SJCRH30 (cell line): ENCODE results near the gene MEN1. TPM values are rescaled to one million over a fixed set of nuclear protein-coding genes. Genes with fewer than 3 reads are reported as not detected.
A peak's percentile ranks its signal among the peaks of the same experiment; 100 is the strongest.

Experiments used
- DNase-seq, 2 experiments: peaks; one replicate each; pipeline ENCODE4 v3.0.0-alpha.2; 2015 to 2020
- H3K27ac ChIP-seq: fragments of 250-450 bp; sonication (Bioruptor Pico); 2 replicates; pipeline ENCODE4 v1.5.1; 2020; ENCODE audit warnings: mild to moderate bottlenecking, moderate library complexity
- H3K27me3 ChIP-seq: fragments of 250-450 bp; sonication (Bioruptor Pico); 2 replicates; pipeline ENCODE4 v1.5.1; 2020; ENCODE audit warnings: mild to moderate bottlenecking, moderate library complexity
- H3K36me3 ChIP-seq: fragments of 250-450 bp; sonication (Bioruptor Pico); 2 replicates; pipeline ENCODE4 v1.5.1; 2020; ENCODE audit warnings: mild to moderate bottlenecking, moderate library complexity
- H3K4me1 ChIP-seq: fragments of 250-450 bp; sonication (Bioruptor Pico); 2 replicates; pipeline ENCODE4 v1.5.1; 2020; ENCODE audit warnings: mild to moderate bottlenecking, moderate library complexity
- H3K4me3 ChIP-seq: fragments of 250-450 bp; sonication (Bioruptor Pico); 2 replicates; pipeline ENCODE4 v1.5.1; 2020; ENCODE audit warnings: mild to moderate bottlenecking, moderate library complexity
- H3K9me3 ChIP-seq: fragments of 250-450 bp; sonication (Bioruptor Pico); replicated peaks from 2 replicates; pipeline ENCODE4 v1.5.1; 2020; ENCODE audit warnings: mild to moderate bottlenecking, moderate library complexity
- total RNA-seq: library from RNA; depleted of rRNA; stranded (reverse); fragments of >200 nt; shearing (Covaris generic); gene quantifications from 2 replicates; pipeline ENCODE4 v1.2.3, GENCODE V29; 2014

The MEN1 gene
- total RNA-seq, 1 experiment from 2014 or later = 26.3 TPM

- no peaks in the 10 kb centered on the region for H3K9me3 ChIP-seq
- DNase-seq = no peak
- no peak overlapping the region for H3K4me3 ChIP-seq
- H3K27me3 ChIP-seq = peaks cover 4% of the 10 kb centered on the region; the same call in 1 of the 2 replicates
- H3K36me3 ChIP-seq = no peaks in the 10 kb centered on the region
- no peak overlapping the region for H3K27ac ChIP-seq
- peaks cover 24% of the 10 kb centered on the region for H3K4me1 ChIP-seq
These were observed 29.8 kb upstream of the MEN1 start for GRCh38 chr11:64839887-64840782.

- H3K4me3 ChIP-seq = no peak overlapping the region
- peaks cover 4% of the 10 kb centered on the region; the same call in 1 of the 2 replicates for H3K27me3 ChIP-seq
- no peak overlapping the region for H3K27ac ChIP-seq
- H3K36me3 ChIP-seq = no peaks in the 10 kb centered on the region
- DNase-seq = no peak
- no peaks in the 10 kb centered on the region for H3K9me3 ChIP-seq
- H3K4me1 ChIP-seq = peaks cover 26% of the 10 kb centered on the region
These were observed 29.0 kb upstream of the MEN1 start for GRCh38 chr11:64839335-64839734.

GRCh38 chr11:64838600-64839334 lies 28.4 kb upstream of the MEN1 start:
- H3K36me3 ChIP-seq = no peaks in the 10 kb centered on the region
- no peaks in the 10 kb centered on the region for H3K9me3 ChIP-seq
- peaks cover 8% of the 10 kb centered on the region; the same call in 1 of the 2 replicates for H3K27me3 ChIP-seq
- no peak overlapping the region for H3K4me3 ChIP-seq
- H3K27ac ChIP-seq = no peak overlapping the region
- H3K4me1 ChIP-seq = peaks cover 23% of the 10 kb centered on the region
- DNase-seq = no peak

- H3K4me3 ChIP-seq = no peak overlapping the region
- H3K4me1 ChIP-seq = peaks cover 16% of the 10 kb centered on the region
- no peak overlapping the region for H3K27ac ChIP-seq
- H3K9me3 ChIP-seq = no peaks in the 10 kb centered on the region
- peaks cover 9% of the 10 kb centered on the region; the same call in 1 of the 2 replicates for H3K27me3 ChIP-seq
- H3K36me3 ChIP-seq = no peaks in the 10 kb centered on the region
- no peak for DNase-seq
These were observed 27.6 kb upstream of the MEN1 start for GRCh38 chr11:64837887-64838351.

GRCh38 chr11:64836448-64837072 lies 26.2 kb upstream of the MEN1 start:
- Histone ChIP-seq H3K27ac (no peak overlapping the region), H3K4me1 (peaks cover 8% of the 10 kb centered on the region), H3K4me3 (no peak overlapping the region), H3K9me3 (no peaks in the 10 kb centered on the region), H3K27me3 (peaks cover 13% of the 10 kb centered on the region; the same call in 1 of the 2 replicates), H3K36me3 (no peaks in the 10 kb centered on the region)
- DNase-seq = no peak

GRCh38 chr11:64835616-64836447 lies 25.5 kb upstream of the MEN1 start:
- no peak overlapping the region for H3K27ac ChIP-seq
- H3K9me3 ChIP-seq = no peaks in the 10 kb centered on the region
- no peaks in the 10 kb centered on the region for H3K36me3 ChIP-seq
- H3K27me3 ChIP-seq = peaks cover 16% of the 10 kb centered on the region; the same call in 1 of the 2 replicates
- peaks cover 8% of the 10 kb centered on the region for H3K4me1 ChIP-seq
- no peak for DNase-seq
- H3K4me3 ChIP-seq = no peak overlapping the region

- peaks cover 8% of the 10 kb centered on the region for H3K4me1 ChIP-seq
- DNase-seq = peak; percentile 45 to 48
- H3K9me3 ChIP-seq = no peaks in the 10 kb centered on the region
- no peak overlapping the region for H3K4me3 ChIP-seq
- H3K27me3 ChIP-seq = peaks cover 16% of the 10 kb centered on the region; the same call in 1 of the 2 replicates
- no peak overlapping the region for H3K27ac ChIP-seq
- no peaks in the 10 kb centered on the region for H3K36me3 ChIP-seq
These were observed 24.6 kb upstream of the MEN1 start for GRCh38 chr11:64834723-64835615.

GRCh38 chr11:64834031-64834722 lies 23.8 kb upstream of the MEN1 start:
- Histone ChIP-seq H3K27me3 (peaks cover 16% of the 10 kb centered on the region; the same call in 1 of the 2 replicates), H3K36me3 (no peaks in the 10 kb centered on the region), H3K4me3 (no peak overlapping the region), H3K4me1 (peaks cover 8% of the 10 kb centered on the region), H3K9me3 (no peaks in the 10 kb centered on the region), H3K27ac (no peak overlapping the region)
- DNase-seq = no peak

- no peak overlapping the region for H3K27ac ChIP-seq
- H3K4me1 ChIP-seq = peaks cover 8% of the 10 kb centered on the region
- DNase-seq = no peak
- no peaks in the 10 kb centered on the region for H3K36me3 ChIP-seq
- peaks cover 16% of the 10 kb centered on the region; the same call in 1 of the 2 replicates for H3K27me3 ChIP-seq
- no peaks in the 10 kb centered on the region for H3K9me3 ChIP-seq
- H3K4me3 ChIP-seq = no peak overlapping the region
These were observed 23.2 kb upstream of the MEN1 start for GRCh38 chr11:64833509-64833908.

- Histone ChIP-seq H3K27ac (no peak overlapping the region), H3K4me3 (no peak overlapping the region), H3K27me3 (peaks cover 17% of the 10 kb centered on the region; the same call in 1 of the 2 replicates), H3K4me1 (peaks cover 8% of the 10 kb centered on the region), H3K9me3 (no peaks in the 10 kb centered on the region), H3K36me3 (no peaks in the 10 kb centered on the region)
- no peak for DNase-seq
These were observed 22.8 kb upstream of the MEN1 start for GRCh38 chr11:64833198-64833502.

GRCh38 chr11:64832467-64833197 lies 22.3 kb upstream of the MEN1 start:
- no peaks in the 10 kb centered on the region for H3K36me3 ChIP-seq
- no peak for DNase-seq
- H3K4me1 ChIP-seq = peaks cover 8% of the 10 kb centered on the region
- H3K9me3 ChIP-seq = no peaks in the 10 kb centered on the region
- peaks cover 19% of the 10 kb centered on the region; the same call in 1 of the 2 replicates for H3K27me3 ChIP-seq
- no peak overlapping the region for H3K4me3 ChIP-seq
- H3K27ac ChIP-seq = no peak overlapping the region

GRCh38 chr11:64831411-64831891 lies 21.1 kb upstream of the MEN1 start:
- no peaks in the 10 kb centered on the region for H3K36me3 ChIP-seq
- H3K27ac ChIP-seq = no peak overlapping the region
- no peak overlapping the region for H3K4me3 ChIP-seq
- peaks cover 25% of the 10 kb centered on the region for H3K27me3 ChIP-seq
- peaks cover 8% of the 10 kb centered on the region for H3K4me1 ChIP-seq
- DNase-seq = no peak
- no peaks in the 10 kb centered on the region for H3K9me3 ChIP-seq
